GF-D8 (cell line): ENCODE results near the gene LRRC56.

Source experiments
- DNase-seq: peaks from one replicate; lab custom pipeline; 2025; lab: John Stamatoyannopoulos, UW

LRRC56 gene

GRCh38 chr11:520428-521176, 16.7 kb upstream of the LRRC56 start:
- no peak for DNase-seq

GRCh38 chr11:521177-521688, 16.1 kb upstream of the LRRC56 start:
- no peak for DNase-seq

- DNase-seq, result no peak
Measured at GRCh38 chr11:526192-526591, 11.1 kb upstream of the LRRC56 start.

GRCh38 chr11:528166-528814, 9.0 kb upstream of the LRRC56 start:
- no peak for DNase-seq

- DNase-seq, result no peak
Measured at GRCh38 chr11:528815-529727, 8.3 kb upstream of the LRRC56 start.

GRCh38 chr11:529728-530411, 7.5 kb upstream of the LRRC56 start:
- DNase-seq, result no peak

GRCh38 chr11:530960-531831, 6.1 kb upstream of the LRRC56 start:
- no peak for DNase-seq

- DNase-seq, result no peak
Measured at GRCh38 chr11:531919-532526, 5.3 kb upstream of the LRRC56 start.

GRCh38 chr11:532527-532985, 4.8 kb upstream of the LRRC56 start:
- DNase-seq, result no peak

GRCh38 chr11:532986-533585, 4.2 kb upstream of the LRRC56 start:
- no peak for DNase-seq

GRCh38 chr11:533586-534395, 3.5 kb upstream of the LRRC56 start:
- no peak for DNase-seq

- no peak for DNase-seq
Measured at GRCh38 chr11:534396-535209, 2.7 kb upstream of the LRRC56 start.

- DNase-seq, result no peak
Measured at GRCh38 chr11:535210-535518, 2.2 kb upstream of the LRRC56 start.

GRCh38 chr11:535519-536454, 1.5 kb upstream of the LRRC56 start, which contains the start of gene HRAS:
HRAS (minus strand) TSS chr11:535576.
- peak; percentile 53 for DNase-seq

- no peak for DNase-seq
Measured at GRCh38 chr11:537622-538430, 499 bp downstream of the LRRC56 start.

- no peak for DNase-seq
Measured at GRCh38 chr11:538431-539051, 1.2 kb downstream of the LRRC56 start.
